ACHN (cell line): Measurements from ENCODE around the gene EXPH5.
A peak's percentile ranks its signal among the peaks of the same experiment; 100 is the strongest.

ENCODE experiments used
- DNase-seq: peaks from one replicate; pipeline ENCODE4 v3.0.0-alpha.2; 2015
- in situ Hi-C: cut with HindIII; loops from 2 replicates; pipeline ENCODE4 v1.10.0; 2017; ENCODE audit warnings: low sequenced_read_pairs, low pct_ligation_motif_present, low pct_unique_long_range_greater_than_20kb

EXPH5 gene

GRCh38 chr11:108574675-108575074, 18.9 kb downstream of the EXPH5 start:
- DNase-seq, result no peak
- in situ Hi-C loops, result no loop called here

GRCh38 chr11:108571001-108571400, 22.6 kb downstream of the EXPH5 start:
- in situ Hi-C loops, result no loop called here
- DNase-seq, result no peak

GRCh38 chr11:108569896-108570295, 23.7 kb downstream of the EXPH5 start:
- in situ Hi-C loops, result no loop called here
- DNase-seq, result no peak

- DNase-seq, result no peak
- in situ Hi-C loops, result no loop called here
Observed at GRCh38 chr11:108568195-108568858, 25.2 kb downstream of the EXPH5 start.

DNA sequence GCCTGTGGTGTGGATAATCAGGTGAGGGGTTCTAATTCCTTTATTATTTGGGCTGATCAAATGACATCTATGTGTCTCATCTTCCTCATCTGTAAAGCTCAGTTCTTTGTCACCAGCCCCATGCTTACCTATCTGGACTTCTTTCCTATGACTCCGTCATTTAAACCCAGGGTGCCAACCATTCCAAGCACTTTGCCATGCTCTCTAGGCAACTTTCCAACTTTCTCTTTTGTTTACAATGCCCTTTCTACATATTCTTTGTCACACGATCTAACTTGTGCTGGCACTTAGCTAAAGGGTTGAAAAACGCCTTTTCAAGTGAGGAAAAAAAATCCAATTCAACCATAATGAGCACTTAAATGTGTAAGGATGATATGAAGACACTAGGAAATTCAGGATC, 27.9 kb downstream of the EXPH5 start:
- in situ Hi-C loops, result no loop called here
- no peak for DNase-seq

DNA sequence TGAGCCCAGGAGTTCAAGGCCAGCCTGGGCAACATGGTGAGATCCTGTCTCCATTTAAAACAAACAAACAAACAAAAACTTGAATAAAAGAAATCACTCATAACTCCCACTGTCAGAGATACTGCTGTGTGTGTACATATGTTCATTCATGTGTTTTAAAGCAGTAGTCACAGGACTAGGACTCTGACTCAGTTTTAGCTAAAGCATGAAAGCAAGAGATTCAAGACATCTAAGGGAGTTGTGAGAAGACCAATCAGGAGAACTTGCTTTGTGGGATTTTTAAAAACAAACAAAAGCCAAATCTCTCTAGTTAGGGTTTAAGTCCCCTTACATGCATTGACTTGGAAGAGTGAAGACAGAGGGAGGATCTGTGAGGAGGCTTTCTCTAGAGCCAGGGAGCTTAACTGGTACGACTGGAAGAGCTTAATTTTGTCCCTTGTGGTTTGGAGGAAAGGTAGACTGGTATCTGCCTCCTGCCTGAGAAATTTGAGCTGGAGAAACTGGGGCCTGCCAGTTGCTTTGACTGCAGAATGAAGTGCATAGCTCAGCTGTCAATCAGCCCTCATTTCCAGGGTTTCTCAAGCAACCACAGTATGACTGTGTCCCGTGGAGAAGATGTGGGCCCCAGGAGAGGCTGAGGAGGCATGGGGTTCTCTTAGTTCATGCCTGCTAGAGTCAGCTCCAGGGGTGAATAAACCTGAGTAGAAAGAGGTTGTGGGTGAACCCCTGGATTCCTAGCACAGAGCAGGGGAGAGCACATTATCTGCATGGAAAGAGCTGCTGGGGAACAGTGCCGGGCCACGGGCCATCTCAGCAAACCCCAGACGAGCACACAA, 30.6 kb downstream of the EXPH5 start:
- no peak for DNase-seq
- in situ Hi-C loops, result no loop called here

- in situ Hi-C loops, result no loop called here
- peak; percentile 17 for DNase-seq
Observed at GRCh38 chr11:108561535-108561991, 32.0 kb downstream of the EXPH5 start.

GRCh38 chr11:108559904-108560303, 33.7 kb downstream of the EXPH5 start:
- DNase-seq, result no peak
- in situ Hi-C loops, result no loop called here

GRCh38 chr11:108559340-108559739, 34.2 kb downstream of the EXPH5 start:
- DNase-seq, result no peak
- in situ Hi-C loops, result no loop called here

GRCh38 chr11:108558222-108558621, 35.3 kb downstream of the EXPH5 start:
- no peak for DNase-seq
- in situ Hi-C loops, result no loop called here

- DNase-seq, result no peak
- in situ Hi-C loops, result no loop called here
Observed at GRCh38 chr11:108556019-108556418, 37.5 kb downstream of the EXPH5 start.

- in situ Hi-C loops, result no loop called here
Observed at GRCh38 chr11:108551651-108552462, 41.7 kb downstream of the EXPH5 start.

DNA sequence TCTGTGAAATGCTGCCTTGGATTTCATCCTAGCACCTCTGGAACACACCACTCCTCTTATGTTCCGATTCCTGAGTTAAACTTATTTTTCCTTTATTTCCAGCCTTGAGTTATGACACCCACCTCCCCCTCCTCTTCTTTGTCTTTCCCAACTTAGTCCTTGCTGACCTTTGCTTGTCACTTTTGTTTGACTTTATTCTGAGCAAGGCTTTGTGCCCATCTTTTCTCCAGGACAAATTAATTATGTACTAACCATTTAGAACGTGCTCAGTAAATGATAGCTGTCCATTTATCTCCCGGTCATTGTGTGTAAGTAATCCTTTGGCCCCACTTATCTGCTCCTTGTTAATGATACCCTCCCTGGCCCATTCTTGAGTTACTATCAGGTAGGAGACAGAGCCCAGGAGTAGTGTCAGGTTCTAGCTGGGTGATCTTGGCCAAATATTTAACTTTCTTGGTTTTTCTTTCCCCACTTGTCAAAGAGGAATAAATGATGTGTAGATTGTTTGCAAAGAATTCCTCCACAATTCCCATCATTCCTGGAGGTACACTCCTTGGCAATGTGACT, 44.2 kb downstream of the EXPH5 start:
- in situ Hi-C loops, result no loop called here
- no peak for DNase-seq

More at GRCh38 chr11:108551651-108552462, 41.7 kb downstream of the EXPH5 start:
- no peak for DNase-seq

DNA sequence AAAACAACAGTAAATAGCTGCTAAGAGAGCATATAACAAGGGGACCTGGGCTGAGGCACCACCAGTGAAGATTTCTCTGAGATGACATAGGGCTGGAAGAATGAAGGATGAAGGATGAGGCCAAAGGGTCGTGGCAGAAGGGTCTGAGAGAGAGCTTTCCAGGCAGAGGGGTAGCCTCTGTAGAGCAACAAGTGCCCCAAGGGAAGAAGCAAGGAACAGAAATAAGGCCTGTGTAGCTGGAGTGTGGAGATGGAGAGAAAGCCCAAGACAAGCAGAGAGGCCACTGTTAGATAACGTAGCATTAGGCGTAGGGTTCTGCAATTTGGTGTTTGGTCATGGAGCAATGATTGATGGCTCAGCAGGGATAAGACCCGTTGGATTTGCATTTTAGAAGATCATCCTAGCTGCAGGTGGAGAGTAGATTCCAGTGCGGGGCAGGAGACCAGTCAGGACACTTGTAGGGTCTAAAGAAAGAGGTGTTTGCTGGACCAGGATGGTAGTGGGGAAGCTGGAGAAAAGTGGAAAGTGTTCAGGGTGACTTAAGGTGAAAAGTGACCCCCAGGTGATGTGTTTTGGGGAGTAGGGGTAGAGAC, 47.6 kb downstream of the EXPH5 start:
- DNase-seq, result no peak
- in situ Hi-C loops, result no loop called here

- DNase-seq, result no peak
- in situ Hi-C loops, result no loop called here
Observed at GRCh38 chr11:108543316-108543964, 50.1 kb downstream of the EXPH5 start.

GRCh38 chr11:108541531-108541930, 52.0 kb downstream of the EXPH5 start:
- DNase-seq, result no peak
- in situ Hi-C loops, result no loop called here

GRCh38 chr11:108538502-108538901, 55.1 kb downstream of the EXPH5 start:
- DNase-seq, result no peak
- in situ Hi-C loops, result no loop called here

- in situ Hi-C loops, result no loop called here
- no peak for DNase-seq
Observed at GRCh38 chr11:108538022-108538424, 55.5 kb downstream of the EXPH5 start.
